Osteocyte (in vitro differentiated cells): ENCODE results near the gene CBFB. TPM values are rescaled to one million over a fixed set of nuclear protein-coding genes. Genes with fewer than 3 reads are reported as not detected.

Source experiments
- DNase-seq: peaks from one replicate; pipeline ENCODE4 v3.0.0; 2021; ENCODE audit warnings: mixed read lengths; ENCODE audit not compliant: unreplicated experiment; ENCODE audit errors: extremely low spot score
- H3K27ac Mint-ChIP-seq: one replicate; pipeline ENCODE4 v1.8.0; 2021; ENCODE audit warnings: mild to moderate bottlenecking, mixed read lengths; ENCODE audit not compliant: unreplicated experiment
- H3K27me3 Mint-ChIP-seq: one replicate; pipeline ENCODE4 v1.8.0; 2021; ENCODE audit warnings: mixed read lengths; ENCODE audit not compliant: unreplicated experiment
- H3K36me3 Mint-ChIP-seq: one replicate; pipeline ENCODE4 v1.8.0; 2021; ENCODE audit warnings: mixed read lengths; ENCODE audit not compliant: unreplicated experiment
- H3K4me1 Mint-ChIP-seq: one replicate; pipeline ENCODE4 v1.8.0; 2021; ENCODE audit warnings: mixed read lengths; ENCODE audit not compliant: unreplicated experiment
- H3K4me3 Mint-ChIP-seq: one replicate; pipeline ENCODE4 v1.8.0; 2021; ENCODE audit warnings: mild to moderate bottlenecking, moderate library complexity, mixed read lengths; ENCODE audit not compliant: unreplicated experiment
- H3K9me3 Mint-ChIP-seq: one replicate; pipeline ENCODE4 v1.8.0; 2021; ENCODE audit warnings: mixed read lengths; ENCODE audit not compliant: unreplicated experiment
- total RNA-seq: library from RNA; stranded (reverse); gene quantifications from 2 replicates; pipeline ENCODE4 v1.2.1, GENCODE V29; 2021
- TF ChIP-seq, protein P1 (sequence below): fragments of 200-600 bp; sonication (generic); IDR thresholded peaks from 2 replicates; pipeline ENCODE4 v1.5.0; 2021; ENCODE audit warnings: antibody characterized with exemption, mild to moderate bottlenecking, moderate library complexity

CBFB gene
- total RNA-seq, 1 donor from 2014 or later, result 75.2 TPM

DNA sequence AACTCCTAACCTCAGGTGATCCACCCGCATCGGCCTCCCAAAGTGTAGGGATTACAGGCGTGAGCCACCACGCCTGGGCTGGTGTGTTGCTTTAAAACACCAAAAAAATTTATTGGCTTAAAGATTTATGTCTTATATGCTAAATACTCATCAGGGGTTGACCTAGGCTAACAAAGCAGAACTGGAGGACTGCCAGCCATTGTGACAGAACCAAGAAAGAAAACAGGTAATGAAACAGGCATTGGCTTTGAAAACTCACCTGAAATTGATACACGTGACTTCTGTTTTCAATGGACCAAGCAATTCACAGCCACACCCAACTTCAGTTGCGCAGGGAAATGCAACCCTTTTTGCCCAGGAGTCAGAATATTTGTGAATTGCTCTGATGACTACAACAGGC, 75.9 kb downstream of the CBFB start:
- TF ChIP-seq, protein P1, sequence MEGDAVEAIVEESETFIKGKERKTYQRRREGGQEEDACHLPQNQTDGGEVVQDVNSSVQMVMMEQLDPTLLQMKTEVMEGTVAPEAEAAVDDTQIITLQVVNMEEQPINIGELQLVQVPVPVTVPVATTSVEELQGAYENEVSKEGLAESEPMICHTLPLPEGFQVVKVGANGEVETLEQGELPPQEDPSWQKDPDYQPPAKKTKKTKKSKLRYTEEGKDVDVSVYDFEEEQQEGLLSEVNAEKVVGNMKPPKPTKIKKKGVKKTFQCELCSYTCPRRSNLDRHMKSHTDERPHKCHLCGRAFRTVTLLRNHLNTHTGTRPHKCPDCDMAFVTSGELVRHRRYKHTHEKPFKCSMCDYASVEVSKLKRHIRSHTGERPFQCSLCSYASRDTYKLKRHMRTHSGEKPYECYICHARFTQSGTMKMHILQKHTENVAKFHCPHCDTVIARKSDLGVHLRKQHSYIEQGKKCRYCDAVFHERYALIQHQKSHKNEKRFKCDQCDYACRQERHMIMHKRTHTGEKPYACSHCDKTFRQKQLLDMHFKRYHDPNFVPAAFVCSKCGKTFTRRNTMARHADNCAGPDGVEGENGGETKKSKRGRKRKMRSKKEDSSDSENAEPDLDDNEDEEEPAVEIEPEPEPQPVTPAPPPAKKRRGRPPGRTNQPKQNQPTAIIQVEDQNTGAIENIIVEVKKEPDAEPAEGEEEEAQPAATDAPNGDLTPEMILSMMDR, result no peak
- H3K4me1 Mint-ChIP-seq, result peaks cover 6% of the 10 kb centered on the region
- peaks cover 8% of the 10 kb centered on the region for H3K36me3 Mint-ChIP-seq
- no peak overlapping the region for H3K27ac Mint-ChIP-seq
- H3K4me3 Mint-ChIP-seq, result no peak overlapping the region
- DNase-seq, result no peak
- H3K27me3 Mint-ChIP-seq, result no peaks in the 10 kb centered on the region
- H3K9me3 Mint-ChIP-seq, result no peaks in the 10 kb centered on the region

DNA sequence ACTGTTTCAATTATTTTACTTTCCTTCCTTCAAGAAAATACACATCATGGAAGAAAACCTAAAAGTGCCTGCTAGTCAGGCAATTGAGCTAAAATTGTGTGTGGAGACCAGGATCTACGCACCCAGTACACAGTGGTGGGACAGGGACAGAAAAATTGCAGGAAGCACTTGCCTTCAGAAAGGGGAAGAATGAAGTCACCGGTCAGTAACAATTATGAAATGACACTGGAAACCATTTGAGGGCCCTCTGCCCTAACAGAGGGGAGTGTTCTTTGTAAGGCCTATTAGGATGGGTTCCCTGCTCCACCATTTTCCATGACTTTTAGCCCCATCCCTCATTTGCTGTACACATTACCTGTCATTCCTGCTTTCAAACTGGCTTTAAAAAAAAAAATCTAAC, 76.3 kb downstream of the CBFB start:
- peaks cover 8% of the 10 kb centered on the region for H3K4me1 Mint-ChIP-seq
- no peak overlapping the region for H3K4me3 Mint-ChIP-seq
- H3K27me3 Mint-ChIP-seq, result no peaks in the 10 kb centered on the region
- no peak for DNase-seq
- no peaks in the 10 kb centered on the region for H3K9me3 Mint-ChIP-seq
- TF ChIP-seq, protein P1, result no peak
- H3K36me3 Mint-ChIP-seq, result peaks cover 8% of the 10 kb centered on the region
- no peak overlapping the region for H3K27ac Mint-ChIP-seq

DNA sequence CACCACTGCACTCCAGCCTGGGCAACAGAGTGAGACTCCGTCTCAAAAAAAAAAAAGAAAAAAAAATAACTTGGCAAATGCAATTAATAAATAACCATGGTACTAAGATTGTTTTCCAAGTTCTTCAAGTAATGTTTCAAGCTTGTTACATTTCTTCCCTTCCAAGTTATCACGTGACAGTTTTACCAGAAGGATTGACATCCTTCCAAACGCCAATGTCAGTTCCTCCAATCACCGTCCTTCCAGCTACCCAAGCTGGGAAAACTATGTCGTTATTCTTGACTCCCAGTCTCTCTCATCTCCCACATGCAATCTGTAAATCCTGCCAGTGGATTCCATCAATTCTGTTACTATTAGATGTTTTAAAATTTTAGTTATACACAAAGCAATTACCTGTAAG, 76.9 kb downstream of the CBFB start:
- H3K4me1 Mint-ChIP-seq, result peaks cover 14% of the 10 kb centered on the region
- no peak overlapping the region for H3K27ac Mint-ChIP-seq
- DNase-seq, result no peak
- H3K27me3 Mint-ChIP-seq, result no peaks in the 10 kb centered on the region
- no peaks in the 10 kb centered on the region for H3K9me3 Mint-ChIP-seq
- H3K36me3 Mint-ChIP-seq, result peaks cover 8% of the 10 kb centered on the region
- TF ChIP-seq, protein P1, result no peak
- no peak overlapping the region for H3K4me3 Mint-ChIP-seq

DNA sequence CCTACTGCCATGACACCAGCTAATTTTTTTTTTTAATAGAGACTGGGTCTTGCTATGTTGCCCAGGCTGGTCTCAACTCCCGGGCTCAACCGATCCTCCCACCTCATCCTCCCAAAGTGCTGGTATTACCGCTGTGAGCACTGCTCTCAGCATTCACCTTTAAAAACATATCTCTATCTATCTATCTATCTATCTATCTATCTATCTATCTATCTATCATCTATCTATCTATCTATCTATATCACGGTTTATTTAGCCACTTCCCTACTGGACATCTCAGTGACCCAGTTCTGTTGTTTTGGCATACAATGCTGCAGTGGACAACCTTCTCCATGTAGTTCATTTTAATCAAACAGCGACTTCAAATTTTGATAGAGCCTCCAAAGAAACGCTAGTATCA, 79.5 kb downstream of the CBFB start:
- H3K27me3 Mint-ChIP-seq, result no peaks in the 10 kb centered on the region
- H3K4me3 Mint-ChIP-seq, result no peak overlapping the region
- no peaks in the 10 kb centered on the region for H3K9me3 Mint-ChIP-seq
- H3K36me3 Mint-ChIP-seq, result peaks cover 4% of the 10 kb centered on the region
- no peak for DNase-seq
- H3K27ac Mint-ChIP-seq, result peak overlapping the region; percentile 97
- TF ChIP-seq, protein P1, result no peak
- H3K4me1 Mint-ChIP-seq, result peaks cover 22% of the 10 kb centered on the region

DNA sequence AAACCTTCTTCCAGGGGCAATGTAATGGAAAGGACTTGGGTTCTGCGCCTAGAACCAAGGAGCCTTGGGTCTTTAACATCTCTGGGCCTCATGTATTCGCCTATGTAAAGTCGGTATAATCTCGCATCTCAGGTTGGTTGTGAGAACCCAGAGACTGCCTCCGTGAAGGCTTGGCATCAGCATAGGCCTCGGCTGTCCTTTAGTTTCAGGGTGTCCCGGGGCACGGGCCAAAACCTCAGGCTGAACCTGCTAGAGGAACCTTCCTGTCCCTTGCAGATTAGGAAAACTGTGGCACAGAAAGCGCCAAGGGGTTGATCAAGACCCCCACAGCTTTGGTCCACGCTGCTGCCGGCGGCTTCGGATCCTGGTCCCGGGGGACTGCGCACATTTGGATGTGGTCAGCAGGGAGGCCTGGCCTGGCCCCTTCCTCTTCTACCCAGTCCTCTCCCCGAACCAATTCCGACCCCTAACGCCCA, 80.0 kb downstream of the CBFB start:
- peak overlapping the region; percentile 97 for H3K27ac Mint-ChIP-seq

More for the DNA sequence above, 80.0 kb downstream of the CBFB start:
- H3K27me3 Mint-ChIP-seq, result no peaks in the 10 kb centered on the region
- peaks cover 4% of the 10 kb centered on the region for H3K36me3 Mint-ChIP-seq
- DNase-seq, result no peak
- TF ChIP-seq, protein P1, result no peak
- peaks cover 22% of the 10 kb centered on the region for H3K4me1 Mint-ChIP-seq
- H3K9me3 Mint-ChIP-seq, result no peaks in the 10 kb centered on the region
- H3K4me3 Mint-ChIP-seq, result peak overlapping the region; percentile 92
